UCSD-AML1 (cell line): ENCODE measurements around the gene MICA.
"Not testable (repeated sequence)": the region's sequence is repeated elsewhere in the genome, so short reads cannot be mapped to it uniquely, and the experiment has no call there.

ENCODE experiments used
- DNase-seq: peaks from one replicate; lab custom pipeline; 2025; ENCODE audit not compliant: unreplicated experiment; lab: John Stamatoyannopoulos, UW

Gene MICA

DNA sequence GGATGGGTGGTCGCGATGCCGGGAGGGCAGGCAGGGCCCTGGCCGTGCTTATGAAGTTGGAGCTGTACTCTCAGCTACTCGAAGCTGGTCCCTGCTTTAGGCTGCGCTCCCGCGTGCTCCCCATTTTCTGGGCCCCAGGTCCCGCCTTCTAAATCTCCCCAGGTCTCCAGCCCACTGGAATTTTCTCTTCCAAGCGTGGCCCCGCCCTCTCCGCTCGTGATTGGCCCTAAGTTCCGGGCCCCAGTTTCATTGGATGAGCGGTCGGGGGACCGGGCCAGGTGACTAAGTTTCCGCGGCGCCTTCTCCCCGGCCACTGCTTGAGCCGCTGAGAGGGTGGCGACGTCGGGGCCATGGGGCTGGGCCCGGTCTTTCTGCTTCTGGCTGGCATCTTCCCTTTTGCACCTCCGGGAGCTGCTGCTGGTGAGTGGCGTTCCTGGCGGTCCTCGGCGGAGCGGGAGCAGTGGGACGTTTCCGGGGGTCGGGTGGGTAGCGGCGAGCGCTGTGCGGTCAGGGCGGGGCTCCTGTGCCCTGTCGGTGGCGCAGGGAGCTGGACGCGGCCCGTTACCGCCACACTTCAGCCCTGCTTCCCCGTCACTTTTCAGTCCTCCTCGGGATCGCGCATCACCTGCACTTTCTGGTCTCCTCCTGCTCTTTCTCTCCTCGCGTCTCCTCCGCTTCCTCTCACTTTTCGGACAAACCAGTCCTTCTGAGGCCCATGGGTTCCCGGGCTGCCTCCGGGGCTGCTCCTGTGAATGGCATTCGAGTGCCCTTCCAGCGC is at the start of gene MICA:
TSS of gene MICA (plus strand) at position 313 of the 778 bp plus-strand sequence. CDS start at position 351, 38 bp downstream.
- peak; percentile 83 for DNase-seq

DNA sequence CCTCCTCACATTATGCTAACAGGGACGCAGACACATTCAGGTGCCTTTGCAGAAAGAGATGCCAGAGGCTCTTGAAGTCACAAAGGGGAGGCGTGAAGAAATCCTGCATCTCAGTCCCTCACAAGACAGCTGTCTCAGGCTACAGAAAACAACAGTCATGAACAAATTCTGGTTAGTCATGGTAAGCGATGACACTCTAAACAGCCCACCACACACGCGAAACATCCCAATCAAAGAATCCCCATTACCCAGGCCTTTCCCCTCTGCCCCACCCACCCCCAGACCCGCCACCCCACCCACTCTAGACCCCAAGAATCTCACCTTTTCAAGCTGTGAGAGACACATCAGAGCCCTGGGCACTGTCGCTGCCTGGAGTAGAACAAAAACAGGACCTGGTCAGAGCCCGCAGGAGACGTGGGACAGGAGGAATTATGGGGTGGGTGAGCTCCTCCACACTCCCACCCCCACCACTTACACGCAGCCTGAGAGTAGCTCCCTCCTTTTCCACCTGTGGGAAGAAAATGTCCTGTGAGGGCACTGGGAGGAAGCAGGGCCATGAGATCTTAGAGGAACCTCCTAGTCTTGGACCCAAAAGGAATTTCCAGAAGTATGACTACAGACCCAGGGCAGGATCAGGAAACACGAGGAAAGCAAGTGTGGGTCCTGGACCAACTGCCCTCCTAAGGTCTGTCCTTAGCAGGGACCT is 49.1 kb upstream of the MICA start:
- DNase-seq, result no peak

- DNase-seq, result no peak
Observed at GRCh38 chr6:31354864-31355582, 48.4 kb upstream of the MICA start.

DNA sequence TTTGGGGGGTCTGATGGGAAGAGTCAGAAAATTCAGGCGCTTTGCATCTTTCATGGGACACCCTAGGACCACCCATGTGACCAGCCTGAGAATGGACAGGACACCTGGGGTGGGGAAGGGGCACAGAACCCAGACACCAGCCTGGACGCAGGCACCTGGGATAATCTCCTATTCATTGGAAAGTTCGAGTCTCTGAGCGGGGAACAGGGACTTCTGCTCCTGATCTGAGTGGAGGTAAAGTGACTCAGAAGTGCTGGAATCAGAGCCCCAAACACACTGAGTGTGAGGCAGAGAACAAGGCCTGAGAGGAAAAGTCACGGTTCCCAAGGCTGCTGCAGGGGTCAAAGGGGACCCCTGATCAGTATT is 47.8 kb upstream of the MICA start:
- DNase-seq, result no peak

DNA sequence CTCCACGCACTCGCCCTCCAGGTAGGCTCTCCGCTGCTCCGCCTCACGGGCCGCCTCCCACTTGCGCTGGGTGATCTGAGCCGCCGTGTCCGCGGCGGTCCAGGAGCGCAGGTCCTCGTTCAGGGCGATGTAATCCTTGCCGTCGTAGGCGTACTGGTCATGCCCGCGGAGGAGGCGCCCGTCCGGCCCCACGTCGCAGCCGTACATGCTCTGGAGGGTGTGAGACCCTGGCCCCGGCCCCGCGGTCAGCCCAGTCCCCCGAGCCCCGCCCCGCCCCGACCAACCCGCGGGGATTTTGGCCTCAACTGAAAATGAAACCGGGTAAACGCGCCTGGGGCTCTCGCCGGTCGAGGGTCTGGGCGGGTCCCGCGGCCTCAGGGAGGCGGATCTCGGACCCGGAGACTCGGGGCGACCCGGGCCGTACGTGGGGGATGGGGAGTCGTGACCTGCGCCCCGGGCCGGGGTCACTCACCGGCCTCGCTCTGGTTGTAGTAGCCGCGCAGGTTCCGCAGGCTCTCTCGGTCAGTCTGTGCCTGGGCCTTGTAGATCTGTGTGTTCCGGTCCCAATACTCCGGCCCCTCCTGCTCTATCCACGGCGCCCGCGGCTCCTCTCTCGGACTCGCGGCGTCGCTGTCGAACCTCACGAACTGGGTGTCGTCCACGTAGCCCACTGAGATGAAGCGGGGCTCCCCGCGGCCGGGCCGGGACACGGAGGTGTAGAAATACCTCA is 47.0 kb upstream of the MICA start:
- no peak for DNase-seq

DNA sequence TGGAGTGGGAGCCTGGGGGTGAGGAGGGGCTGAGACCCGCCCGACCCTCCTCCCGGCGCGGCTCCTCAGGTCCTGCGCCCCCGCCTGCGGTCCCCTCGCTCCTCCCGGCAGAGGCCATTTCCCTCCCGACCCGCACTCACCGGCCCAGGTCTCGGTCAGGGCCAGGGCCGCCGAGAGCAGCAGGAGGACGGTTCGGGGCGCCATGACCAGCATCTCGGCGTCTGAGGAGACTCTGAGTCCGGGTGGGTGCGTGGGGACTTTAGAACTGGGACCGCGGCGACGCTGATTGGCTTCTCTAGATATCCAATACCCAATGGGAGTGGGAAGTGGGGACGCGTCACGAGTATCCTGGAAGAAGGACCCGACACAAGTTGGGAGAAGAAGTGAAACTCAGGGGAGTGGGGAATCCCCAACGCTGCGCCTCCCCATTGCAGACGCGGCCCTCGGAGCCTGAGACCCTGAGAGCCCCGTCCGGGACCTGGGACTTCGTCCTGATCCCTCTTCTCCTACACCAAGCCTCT is 46.4 kb upstream of the MICA start, which contains the start of gene HLA-B:
TSS of gene HLA-B (minus strand) at position 234 of the 521 bp plus-strand sequence. CDS start at position 213, 21 bp downstream.
- peak; percentile 84 for DNase-seq

- DNase-seq, result no peak
Observed at GRCh38 chr6:31357886-31358285, 45.5 kb upstream of the MICA start.

DNA sequence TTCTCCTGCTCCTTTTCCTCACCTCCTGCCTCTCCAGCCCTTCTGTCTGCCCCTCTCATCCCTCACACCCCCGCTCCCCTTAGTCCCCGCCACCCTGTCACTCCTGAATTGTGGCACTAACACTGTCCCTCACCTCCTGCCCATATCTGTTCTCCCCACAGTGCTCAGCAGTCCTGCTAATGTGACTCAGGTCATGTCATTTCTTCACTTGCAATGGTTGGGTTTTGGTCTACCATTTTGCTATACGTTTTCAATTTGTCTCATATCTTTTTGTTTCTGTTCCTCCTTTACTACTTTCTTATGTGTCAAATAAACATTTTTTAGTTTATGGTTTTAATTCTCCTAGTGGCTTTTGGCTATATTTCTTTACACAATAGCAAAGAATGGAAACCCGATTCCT is 45.1 kb upstream of the MICA start:
- DNase-seq, result no peak

GRCh38 chr6:31359581-31359980 is 43.8 kb upstream of the MICA start:
- DNase-seq, result no peak

GRCh38 chr6:31362751-31363150 is 40.6 kb upstream of the MICA start:
- no peak for DNase-seq

GRCh38 chr6:31363811-31364210 is 39.6 kb upstream of the MICA start:
- no peak for DNase-seq

GRCh38 chr6:31365864-31366263 is 37.5 kb upstream of the MICA start:
- DNase-seq, result no peak

DNA sequence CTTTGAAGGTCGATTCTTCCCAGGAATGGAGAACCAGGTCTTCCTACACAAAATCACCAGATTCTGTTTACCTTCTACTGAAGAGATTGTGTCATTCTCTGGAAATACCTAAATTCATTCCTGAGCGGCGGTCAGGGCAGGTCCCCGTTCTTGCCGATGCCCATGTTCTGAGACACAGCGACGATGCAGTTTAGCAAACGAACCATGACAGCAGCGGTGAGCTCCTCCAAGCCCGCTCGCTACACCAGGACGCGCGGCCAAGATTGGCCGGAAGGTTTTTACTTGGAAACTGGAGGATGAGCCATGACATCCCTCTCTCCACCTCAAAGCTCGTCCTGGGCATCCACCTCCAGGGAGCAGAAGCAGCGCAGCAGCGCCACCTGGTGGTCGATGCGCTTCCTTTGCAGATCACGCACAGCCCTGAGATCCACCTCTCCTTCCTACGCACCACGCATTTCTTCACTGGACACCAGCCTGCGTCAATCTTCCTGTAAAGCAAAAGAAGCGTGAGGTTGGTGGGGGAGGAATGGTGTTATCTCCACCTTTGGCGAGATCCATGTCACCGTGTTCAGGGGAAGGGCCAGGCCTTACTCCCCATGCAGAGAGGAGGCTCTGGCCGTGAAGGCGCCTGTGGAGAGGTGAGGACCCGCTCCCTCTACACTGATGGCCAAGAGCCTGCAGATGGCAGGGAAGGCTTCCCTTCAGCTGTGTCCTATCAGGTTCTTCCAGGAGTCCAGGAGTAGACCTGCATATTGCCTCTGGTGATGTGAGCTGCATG is 36.5 kb upstream of the MICA start:
- peak; percentile 86 for DNase-seq

GRCh38 chr6:31368461-31368860 is 34.9 kb upstream of the MICA start:
- no peak for DNase-seq

DNA sequence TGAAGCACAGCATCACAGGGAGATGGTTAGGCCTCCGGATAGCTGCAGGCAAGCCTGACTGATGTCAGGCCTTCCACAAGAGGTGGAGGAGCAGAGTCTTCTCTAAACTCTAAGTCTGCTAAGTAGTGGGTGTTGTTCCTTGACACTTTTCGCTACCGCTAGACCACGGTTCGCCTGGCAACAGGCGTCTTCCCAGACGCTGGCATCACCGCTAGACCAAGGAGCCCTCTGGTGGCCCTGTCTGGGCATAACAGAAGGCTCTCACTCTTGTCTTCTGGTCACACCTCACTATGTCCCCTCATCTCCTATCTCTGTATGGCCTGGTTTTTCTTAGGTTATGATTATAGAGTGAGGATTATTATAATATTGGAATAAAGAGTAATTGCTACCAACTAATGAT is 29.3 kb upstream of the MICA start:
- not testable (repeated sequence) for DNase-seq

DNA sequence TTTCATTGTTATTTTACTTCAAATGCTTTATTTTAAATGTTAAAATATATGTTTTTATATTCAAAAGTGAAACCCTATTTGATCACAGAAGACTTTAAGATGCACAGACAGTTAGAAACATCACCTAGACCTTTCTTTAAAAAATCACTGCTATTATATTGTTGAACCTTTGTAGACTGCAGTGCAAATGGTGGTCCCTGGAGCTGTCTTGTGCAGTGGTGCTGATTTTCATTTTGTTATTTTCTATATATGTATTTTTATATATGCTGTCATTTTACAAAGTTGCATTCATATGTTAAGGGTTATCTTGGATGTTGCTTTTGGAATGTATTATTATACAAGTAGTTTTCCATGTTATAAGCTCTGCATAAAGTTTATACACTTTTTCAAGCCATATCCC is 27.7 kb upstream of the MICA start:
- no peak for DNase-seq

GRCh38 chr6:31377029-31377428 is 26.4 kb upstream of the MICA start:
- DNase-seq, result no peak

DNA sequence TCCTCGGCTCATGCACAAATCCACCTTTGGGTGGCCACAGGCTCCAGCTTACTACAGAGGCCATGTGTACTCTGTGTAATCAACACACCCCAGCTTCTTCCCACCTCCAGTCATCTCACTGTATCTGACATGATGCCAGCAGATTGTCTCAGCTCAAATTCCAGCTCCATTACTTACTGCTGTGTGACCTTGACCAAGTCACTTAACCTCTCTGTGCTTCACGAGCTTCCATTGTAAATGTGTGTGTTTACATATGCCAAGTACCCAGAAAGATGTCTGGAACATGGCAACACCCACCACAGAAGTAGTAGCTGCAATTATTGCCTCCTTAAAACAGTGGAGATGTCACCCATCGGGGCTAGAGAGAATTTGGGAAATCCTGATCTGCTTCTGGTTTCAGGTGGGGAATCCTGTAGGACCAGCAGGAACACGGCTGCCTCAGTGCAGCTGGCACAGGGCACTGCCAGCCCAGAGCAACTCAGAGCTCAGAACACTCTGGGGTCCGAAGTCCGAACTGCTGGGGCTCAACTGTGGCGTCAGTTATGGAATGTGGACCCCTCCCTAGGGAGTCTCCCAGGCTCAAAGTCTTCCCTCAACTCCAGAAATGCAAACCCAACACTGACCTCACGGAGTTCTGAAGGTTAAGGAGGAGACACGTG is 25.2 kb upstream of the MICA start:
- no peak for DNase-seq

DNA sequence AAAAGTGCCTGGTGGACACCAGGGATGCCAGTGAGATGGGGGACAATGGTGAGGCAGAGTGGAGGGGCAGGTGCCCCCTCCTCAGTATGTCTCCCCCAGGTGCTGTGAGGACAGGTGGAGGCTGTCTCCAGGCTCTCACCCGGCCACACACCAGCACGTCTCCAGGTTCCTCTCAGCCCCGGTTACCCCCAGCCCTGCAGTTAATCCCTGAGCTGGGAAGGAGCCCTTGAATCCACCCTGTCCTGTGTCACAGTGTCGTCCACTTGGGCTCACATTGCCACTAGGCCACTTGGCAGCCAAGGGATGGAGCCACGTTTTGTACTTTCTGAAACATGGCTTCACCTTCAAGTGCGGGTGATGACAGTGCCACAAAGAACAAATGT is 24.7 kb upstream of the MICA start:
- no peak for DNase-seq

DNA sequence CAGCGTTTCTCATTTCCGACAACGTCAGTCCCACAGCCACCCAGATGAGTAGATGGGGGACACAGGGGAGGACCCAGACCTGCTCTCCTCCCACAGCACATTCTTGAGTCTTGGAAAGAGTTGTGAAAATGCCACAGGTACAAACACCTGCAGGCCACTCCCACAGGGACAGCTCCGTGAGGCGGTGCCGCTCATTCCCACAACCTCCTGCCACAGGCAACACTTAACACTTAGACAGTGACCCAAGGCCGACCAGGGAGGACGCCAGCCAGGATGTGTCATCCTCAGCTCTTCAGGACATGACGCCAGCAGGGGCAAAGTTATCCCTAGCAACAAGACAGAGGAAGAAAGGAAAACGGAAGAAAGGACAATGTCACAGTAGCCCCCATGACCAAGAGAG is 23.5 kb upstream of the MICA start:
- DNase-seq, result no peak
